H54 (cell line): ENCODE results near the gene GPAT2.
"Not testable (repeated sequence)": the region's sequence is repeated elsewhere in the genome, so short reads cannot be mapped to it uniquely, and the experiment has no call there.

Experiments
- DNase-seq: peaks from one replicate; pipeline ENCODE4 v3.0.0; 2011; ENCODE audit warnings: low spot score, mixed read lengths; ENCODE audit not compliant: insufficient read length
- FAIRE-seq: peaks from 3 replicates; lab custom pipeline; 2011; peaks lifted over from hg19 to GRCh38; lab: Jason Lieb, UNC
- POLR2A ChIP-seq: IDR thresholded peaks from 2 replicates; pipeline ENCODE4 v1.6.1; 2011; ENCODE audit warnings: low read depth, mild to moderate bottlenecking, low read length

GPAT2 gene

GRCh38 chr2:96065954-96066353 is 31.2 kb upstream of the GPAT2 start:
- not testable (repeated sequence) for DNase-seq, FAIRE-seq

- TF ChIP-seq POLR2A = no peak
- no peak for DNase-seq
- FAIRE-seq = no peak
Measured at GRCh38 chr2:96065381-96065930, 30.7 kb upstream of the GPAT2 start.

GRCh38 chr2:96064760-96065159 is 30.0 kb upstream of the GPAT2 start:
- not testable (repeated sequence) for FAIRE-seq, DNase-seq

- not testable (repeated sequence) for DNase-seq, FAIRE-seq
Measured at GRCh38 chr2:96064047-96064675, 29.4 kb upstream of the GPAT2 start.

GRCh38 chr2:96063116-96063899 is 28.6 kb upstream of the GPAT2 start:
- FAIRE-seq (peak; percentile 95), DNase-seq (peak; percentile 40)

- DNase-seq, FAIRE-seq: not testable (repeated sequence)
Measured at GRCh38 chr2:96062483-96062882, 27.8 kb upstream of the GPAT2 start.

- DNase-seq, FAIRE-seq: not testable (repeated sequence)
Measured at GRCh38 chr2:96061901-96062300, 27.2 kb upstream of the GPAT2 start.

GRCh38 chr2:96061197-96061817 is 26.6 kb upstream of the GPAT2 start:
- FAIRE-seq = not testable (repeated sequence)

GRCh38 chr2:96060325-96060724 is 25.6 kb upstream of the GPAT2 start:
- FAIRE-seq, DNase-seq: not testable (repeated sequence)

More at GRCh38 chr2:96061197-96061817, 26.6 kb upstream of the GPAT2 start:
- DNase-seq = not testable (repeated sequence)

- not testable (repeated sequence) for DNase-seq
Measured at GRCh38 chr2:96059443-96059842, 24.7 kb upstream of the GPAT2 start.

GRCh38 chr2:96055830-96056229 is 21.1 kb upstream of the GPAT2 start:
- not testable (repeated sequence) for DNase-seq, FAIRE-seq

More at GRCh38 chr2:96059443-96059842, 24.7 kb upstream of the GPAT2 start:
- not testable (repeated sequence) for FAIRE-seq

- FAIRE-seq = not testable (repeated sequence)
Measured at GRCh38 chr2:96054537-96054936, 19.8 kb upstream of the GPAT2 start.

GRCh38 chr2:96053385-96053784 is 18.7 kb upstream of the GPAT2 start:
- not testable (repeated sequence) for DNase-seq, FAIRE-seq

More at GRCh38 chr2:96054537-96054936, 19.8 kb upstream of the GPAT2 start:
- DNase-seq = not testable (repeated sequence)

- DNase-seq = not testable (repeated sequence)
- peak; percentile 58 for FAIRE-seq
Measured at GRCh38 chr2:96052632-96053031, 17.9 kb upstream of the GPAT2 start.

GRCh38 chr2:96049917-96050262 is 15.2 kb upstream of the GPAT2 start:
- FAIRE-seq, DNase-seq: not testable (repeated sequence)

- peak; percentile 62 for FAIRE-seq
- not testable (repeated sequence) for DNase-seq
Measured at GRCh38 chr2:96049049-96049916, 14.6 kb upstream of the GPAT2 start.

- not testable (repeated sequence) for DNase-seq, FAIRE-seq
Measured at GRCh38 chr2:96035554-96035953, 838 bp upstream of the GPAT2 start.

- DNase-seq, FAIRE-seq: not testable (repeated sequence)
Measured at GRCh38 chr2:96033997-96034396, 719 bp downstream of the GPAT2 start.

- FAIRE-seq, DNase-seq: not testable (repeated sequence)
Measured at GRCh38 chr2:96027725-96028325, 6.9 kb downstream of the GPAT2 start.
